Measurements from ENCODE around the gene COX6A1.

COX6A1 gene

DNA sequence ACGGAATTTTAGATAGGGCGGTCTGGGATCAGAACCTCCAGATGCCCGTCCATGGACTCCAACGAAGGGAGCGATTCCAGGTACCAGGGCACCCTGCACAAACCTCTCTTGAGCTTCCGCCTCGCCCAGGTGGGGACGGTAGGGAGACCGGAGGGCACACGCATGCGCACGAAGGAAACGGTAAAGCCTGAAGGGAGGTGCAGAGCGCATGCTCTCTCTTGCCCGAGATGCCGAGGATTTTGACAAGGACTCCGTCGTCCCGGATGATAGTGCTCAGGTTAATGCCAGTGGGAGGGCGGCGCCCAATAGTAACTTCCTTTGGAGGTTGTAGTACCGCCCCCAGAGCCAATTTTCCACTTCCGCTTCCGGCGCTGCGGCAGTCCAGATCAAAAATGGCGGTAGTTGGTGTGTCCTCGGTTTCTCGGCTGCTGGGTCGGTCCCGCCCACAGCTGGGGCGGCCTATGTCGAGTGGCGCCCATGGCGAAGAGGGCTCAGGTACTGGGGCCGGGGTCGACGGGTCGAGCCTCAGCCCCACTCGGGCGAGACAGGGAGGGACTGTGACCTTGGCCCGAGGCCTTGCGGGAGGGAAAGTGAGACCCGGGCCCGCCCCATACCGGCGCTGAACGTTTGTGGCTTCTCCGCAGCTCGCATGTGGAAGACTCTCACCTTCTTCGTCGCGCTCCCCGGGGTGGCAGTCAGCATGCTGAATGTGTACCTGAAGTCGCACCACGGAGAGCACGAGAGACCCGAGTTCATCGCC, at the start of gene COX6A1:
Gene COX6A1 (plus strand): TSS at position 379 of the 760 bp plus-strand sequence. CDS start 14 bp downstream, at position 393.
- peak; percentile 100 for DNase-seq

- DNase-seq, result no peak
Observed at GRCh38 chr12:120388691-120389481, 49.0 kb upstream of the COX6A1 start.

GRCh38 chr12:120390540-120391120, 47.3 kb upstream of the COX6A1 start:
- no peak for DNase-seq

- DNase-seq, result no peak
Observed at GRCh38 chr12:120394483-120395367, 43.2 kb upstream of the COX6A1 start.

- DNase-seq, result no peak
Observed at GRCh38 chr12:120397824-120398540, 39.9 kb upstream of the COX6A1 start.

GRCh38 chr12:120399531-120399930, 38.4 kb upstream of the COX6A1 start:
- no peak for DNase-seq

DNA sequence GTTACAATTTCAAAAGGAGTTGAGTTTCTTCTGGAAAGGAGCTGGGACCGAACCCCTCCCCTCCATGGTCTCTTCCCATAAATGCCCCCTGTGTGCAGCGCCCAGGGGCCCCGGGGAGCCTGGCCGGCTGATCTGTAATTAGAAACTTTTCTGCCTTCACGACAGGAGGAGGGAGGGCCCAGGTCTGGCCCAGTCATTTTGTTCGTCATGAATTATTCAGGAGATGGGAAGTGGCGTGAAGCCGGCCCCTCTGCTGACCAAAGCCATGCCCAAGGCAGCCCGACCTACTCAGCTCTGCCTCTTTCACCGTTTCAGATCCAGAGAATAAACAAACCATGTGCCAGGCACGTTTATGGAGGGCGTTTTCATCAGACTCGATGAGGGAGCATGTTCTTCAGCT, 35.7 kb upstream of the COX6A1 start:
- no peak for DNase-seq

DNA sequence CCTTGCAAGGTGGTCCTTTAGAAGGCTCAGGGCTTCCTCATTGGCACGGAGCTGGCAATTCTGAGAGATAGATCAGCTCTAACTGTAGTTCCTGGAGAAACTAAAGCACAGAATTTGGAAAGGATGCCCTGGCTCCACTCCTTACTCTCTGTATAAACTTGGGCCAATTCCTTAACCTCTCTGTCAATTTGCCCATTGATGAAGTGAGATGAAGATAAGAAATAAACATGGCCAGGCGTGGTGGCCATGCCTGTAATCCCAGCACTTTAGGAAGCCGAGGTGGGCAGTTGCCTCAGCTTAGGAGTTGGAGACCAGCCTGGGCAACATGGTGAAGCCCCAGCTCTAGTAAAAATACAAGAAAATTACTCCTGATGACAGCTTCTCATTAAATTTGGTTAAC, 34.0 kb upstream of the COX6A1 start:
- no peak for DNase-seq

DNA sequence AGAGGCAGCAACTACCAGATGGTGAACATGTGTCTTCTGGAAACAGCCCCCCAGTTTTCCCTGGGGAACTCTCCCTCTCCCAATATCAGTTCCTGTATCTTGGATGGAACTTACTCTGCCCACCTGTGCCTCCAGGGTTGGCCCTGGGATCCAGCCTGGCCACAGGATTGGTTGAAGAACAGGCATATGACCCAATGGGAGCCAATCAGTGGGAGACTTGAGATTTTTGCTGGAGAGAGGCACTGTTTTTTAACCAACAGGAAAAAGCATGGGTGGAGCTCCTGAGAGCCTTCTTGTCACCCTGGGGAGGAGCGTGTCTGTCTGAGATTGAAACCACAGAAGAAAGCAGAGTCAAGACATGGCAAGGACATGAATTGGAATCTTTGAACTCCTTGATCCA, 33.6 kb upstream of the COX6A1 start:
- DNase-seq, result no peak

- no peak for DNase-seq
Observed at GRCh38 chr12:120406069-120406468, 31.8 kb upstream of the COX6A1 start.

GRCh38 chr12:120406553-120406952, 31.4 kb upstream of the COX6A1 start:
- no peak for DNase-seq

GRCh38 chr12:120408771-120409170, 29.1 kb upstream of the COX6A1 start:
- no peak for DNase-seq

DNA sequence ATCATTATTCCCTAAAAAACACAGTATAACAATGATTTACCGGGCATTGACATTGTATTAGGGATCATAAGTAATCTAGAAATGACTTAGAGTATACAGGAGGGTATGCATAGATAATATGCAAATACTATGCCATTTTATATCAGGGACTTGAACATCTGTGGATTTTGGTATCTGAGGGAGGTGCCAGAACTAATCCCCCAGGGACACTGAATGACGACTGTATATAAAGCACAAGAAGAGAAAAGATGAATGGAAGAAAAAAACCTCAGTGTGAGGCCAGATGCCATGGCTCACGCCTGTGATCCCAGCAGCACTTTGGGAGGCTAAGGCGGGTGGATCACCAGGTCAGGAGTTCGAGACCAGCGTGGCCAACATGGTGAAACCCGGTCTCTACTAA, 25.5 kb upstream of the COX6A1 start:
- no peak for DNase-seq

- DNase-seq, result no peak
Observed at GRCh38 chr12:120413901-120414695, 23.8 kb upstream of the COX6A1 start.

DNA sequence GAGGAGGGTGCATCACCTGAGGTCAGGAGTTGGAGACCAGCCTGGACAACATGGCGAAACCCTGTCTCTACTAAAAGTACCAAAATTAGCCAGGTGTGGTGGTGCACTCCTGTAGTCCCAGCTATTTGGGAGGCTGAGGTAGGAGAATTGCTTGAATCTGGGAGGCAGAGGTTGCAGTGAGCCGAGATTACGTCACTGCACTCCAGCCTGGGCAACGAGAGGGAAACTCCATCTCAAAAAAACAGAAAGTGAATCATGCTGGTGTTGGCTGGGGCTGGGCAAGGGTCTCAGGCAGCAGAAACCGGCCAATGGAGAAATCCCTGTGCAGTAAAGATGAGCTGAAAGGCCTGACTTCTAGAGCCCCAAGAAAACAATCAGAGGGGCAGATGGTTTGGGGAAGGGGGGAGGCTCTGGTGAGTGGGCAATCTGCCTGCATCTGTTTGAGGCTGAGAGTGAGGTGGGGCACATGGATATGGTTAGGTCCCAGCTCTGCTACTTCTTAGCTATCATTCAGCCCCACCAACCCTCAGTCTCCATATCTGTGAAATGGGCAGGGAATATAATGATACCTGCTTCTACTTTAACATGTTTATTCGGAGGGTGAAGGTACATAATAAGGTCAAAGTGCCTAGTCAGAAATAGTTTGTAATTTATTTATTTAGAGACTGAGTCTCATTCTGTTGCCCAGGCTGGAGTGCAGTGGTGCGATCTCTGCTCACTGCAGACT, 21.3 kb upstream of the COX6A1 start:
- no peak for DNase-seq

- DNase-seq, result no peak
Observed at GRCh38 chr12:120417917-120418580, 19.9 kb upstream of the COX6A1 start.

GRCh38 chr12:120421701-120422100, 16.2 kb upstream of the COX6A1 start:
- DNase-seq, result no peak

DNA sequence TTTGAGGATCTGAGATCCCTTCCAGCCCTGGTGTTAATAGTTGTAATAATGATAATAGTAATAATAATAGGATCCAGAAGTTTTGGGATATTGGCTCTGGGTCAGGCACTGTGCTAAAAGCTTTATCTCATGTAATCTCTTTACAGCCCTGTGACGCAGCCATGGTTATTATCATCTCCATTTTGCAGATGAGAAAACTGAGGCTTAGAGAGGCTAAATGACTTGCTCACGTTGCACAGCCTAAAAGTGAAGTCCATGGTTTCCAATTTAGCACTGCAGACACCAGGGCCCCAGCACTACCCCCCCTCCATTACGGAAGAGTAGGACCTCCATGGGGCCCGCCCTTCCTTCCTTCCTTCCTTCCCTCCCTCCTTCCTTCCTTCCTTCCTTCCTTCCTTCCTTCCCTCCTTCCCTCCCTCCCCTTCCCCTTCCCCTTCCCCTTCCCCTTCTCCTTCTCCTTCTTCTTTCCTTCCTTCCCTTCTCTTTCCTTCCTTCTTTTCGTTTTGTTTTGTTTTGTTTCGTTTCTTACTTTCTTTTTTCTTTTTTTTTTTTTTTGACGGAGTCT, 14.9 kb upstream of the COX6A1 start:
- DNase-seq, result no peak

- DNase-seq, result no peak
Observed at GRCh38 chr12:120425797-120426196, 12.1 kb upstream of the COX6A1 start.

All from hematopoietic multipotent progenitor cell treated with erythropoietin and hydrocortisone succinate and interleukin-3 and kit ligand, for 6 days (in vitro differentiated cells).